ENCODE measurements around the gene BMERB1.

DNA sequence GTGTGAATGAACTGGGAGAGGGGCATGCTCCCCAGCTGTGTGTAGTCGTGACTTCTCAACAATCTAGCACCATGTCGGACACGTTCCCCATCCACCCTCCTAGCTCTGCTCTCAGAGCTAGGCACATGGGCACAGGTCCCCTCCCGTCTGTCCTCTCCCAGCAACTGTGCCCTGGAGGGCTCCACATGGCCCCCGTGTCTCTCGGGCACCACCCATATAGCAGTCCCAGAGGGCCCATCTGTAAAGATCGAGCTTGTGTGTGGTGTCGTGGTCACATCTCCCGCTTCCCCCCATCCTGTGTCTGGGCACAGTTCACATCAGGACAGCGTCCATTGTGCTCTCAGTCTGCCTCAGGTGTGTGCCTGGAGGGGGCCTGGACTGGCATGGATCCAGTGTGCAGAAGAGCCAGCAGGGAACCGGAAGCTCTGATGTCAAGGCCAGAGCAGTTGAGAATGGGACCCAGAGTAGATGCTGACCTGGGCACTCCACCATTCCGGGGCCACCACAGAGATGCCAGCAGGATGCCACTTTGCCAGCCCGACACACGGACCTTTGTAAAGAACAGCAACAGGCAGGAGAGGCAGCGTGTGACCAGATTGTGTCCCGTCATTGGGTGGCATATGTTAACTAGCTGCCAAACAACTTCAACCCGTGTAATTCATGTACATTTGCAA, 152.9 kb downstream of the BMERB1 start:
- TF ChIP-seq ZBTB43 (CRISPR knock-in tag; IDR thresholded peaks at IDR 0.05) (no peak), SP1 (CRISPR knock-in tag; conservative IDR thresholded peaks at IDR 0.05) (no peak), NR1H2 (CRISPR knock-in tag; IDR thresholded peaks at IDR 0.05) (no peak)
